Peyer's patch (tissue), 4 donors: ENCODE results near the gene LRSAM1.

Source experiments
- CTCF ChIP-seq, 6 experiments: fragments of 450-650 bp in 4 of 6; fragments of 200-600 bp in 2 of 6; sonication (generic) in 1 of 6; IDR thresholded peaks; one replicate each; pipeline ENCODE4 v1.5.1; 2017 to 2019; ENCODE audit warnings: antibody characterized with exemption in 6 of 6, mild to moderate bottlenecking in 3 of 6, moderate library complexity in 1 of 6
- POLR2A ChIP-seq, 2 donors: fragments of 450-650 bp; IDR thresholded peaks; one replicate each; pipeline ENCODE4 v1.5.1; 2017; ENCODE audit warnings: antibody characterized with exemption in 2 of 2, mild to moderate bottlenecking in 2 of 2, moderate library complexity in 2 of 2

GRCh38 chr9:127493592-127494303 lies 42.4 kb downstream of the LRSAM1 start:
- no peak for TF ChIP-seq CTCF (IDR thresholded peaks at IDR 0.05)
- no peak for TF ChIP-seq POLR2A (IDR thresholded peaks at IDR 0.05)
